Coronary artery (tissue), 2 donors: ENCODE results near the gene COX14.
"Not testable (repeated sequence)": the region's sequence is repeated elsewhere in the genome, so short reads cannot be mapped to it uniquely, and the experiment has no call there.

Experiments used
- DNase-seq: peaks from one replicate; pipeline ENCODE4 v3.0.0-alpha.2; 2017; ENCODE audit warnings: low spot score
- H3K27ac ChIP-seq, 2 donors: fragments of 200-600 bp; sonication (generic); one replicate each; pipeline ENCODE4 v1.5.1; 2016 to 2019
- H3K4me3 ChIP-seq: fragments of 200-600 bp; sonication (generic); 2 replicates; pipeline ENCODE4 v1.5.1; 2016; ENCODE audit warnings: mild to moderate bottlenecking, moderate library complexity
- CTCF ChIP-seq: fragments of 200-600 bp; sonication (generic); IDR thresholded peaks from one replicate; pipeline ENCODE4 v1.5.1; 2019; ENCODE audit warnings: antibody characterized with exemption

The COX14 gene

GRCh38 chr12:50151047-50151687, 39.1 kb downstream of the COX14 start:
- TF ChIP-seq CTCF = no peak
- no peak overlapping the region for H3K4me3 ChIP-seq
- no peak overlapping the region for H3K27ac ChIP-seq
- DNase-seq = no peak

- H3K27ac ChIP-seq, H3K4me3 ChIP-seq, DNase-seq: not testable (repeated sequence)
Measured at GRCh38 chr12:50154947-50155346, 42.9 kb downstream of the COX14 start.

GRCh38 chr12:50156641-50157040, 44.6 kb downstream of the COX14 start:
- Histone ChIP-seq H3K27ac (no peak overlapping the region), H3K4me3 (no peak overlapping the region)
- DNase-seq = no peak
- TF ChIP-seq CTCF = no peak

- no peak for TF ChIP-seq CTCF
- DNase-seq = no peak
- Histone ChIP-seq H3K27ac (no peak overlapping the region), H3K4me3 (no peak overlapping the region)
Measured at GRCh38 chr12:50157259-50157658, 45.2 kb downstream of the COX14 start.

- no peak overlapping the region for H3K27ac ChIP-seq
- H3K4me3 ChIP-seq = no peak overlapping the region
- no peak for TF ChIP-seq CTCF
- no peak for DNase-seq
Measured at GRCh38 chr12:50160643-50161042, 48.6 kb downstream of the COX14 start.

- DNase-seq = no peak
- no peak overlapping the region for H3K4me3 ChIP-seq
- TF ChIP-seq CTCF = no peak
- no peak overlapping the region for H3K27ac ChIP-seq
Measured at GRCh38 chr12:50162230-50162629, 50.2 kb downstream of the COX14 start.

GRCh38 chr12:50164963-50165362, 52.9 kb downstream of the COX14 start:
- no peak for DNase-seq
- no peak for TF ChIP-seq CTCF
- Histone ChIP-seq H3K27ac (no peak overlapping the region), H3K4me3 (no peak overlapping the region)

- DNase-seq = no peak
- Histone ChIP-seq H3K27ac (peak overlapping the region; percentile 97), H3K4me3 (peak overlapping the region; percentile 97)
- TF ChIP-seq CTCF = peak; percentile 4
Measured at GRCh38 chr12:50166799-50167048, 54.7 kb downstream of the COX14 start.
